GM12891 (cell line): ENCODE measurements around the gene NUMB.
A peak's percentile ranks its signal among the peaks of the same experiment; 100 is the strongest.

Experiments
- DNase-seq: peaks from one replicate; pipeline ENCODE4 v3.0.0; 2011; ENCODE audit warnings: low spot score; ENCODE audit not compliant: insufficient read length
- FAIRE-seq: peaks from 2 replicates; lab custom pipeline; 2011; peaks lifted over from hg19 to GRCh38; lab: Jason Lieb, UNC
- PAX5 ChIP-seq: IDR thresholded peaks from 2 replicates; pipeline ENCODE4 v1.6.1; 2011; ENCODE audit warnings: low read length, moderate library complexity, mild to moderate bottlenecking; ENCODE audit not compliant: insufficient read depth, severe bottlenecking
- POLR2A ChIP-seq: IDR thresholded peaks from 2 replicates; pipeline ENCODE4 v1.6.1; 2011; ENCODE audit warnings: low read depth, low read length, control low read depth
- POLR2AphosphoS5 ChIP-seq: IDR thresholded peaks from 2 replicates; pipeline ENCODE4 v1.6.1; 2011; ENCODE audit warnings: low read depth, low read length, control low read depth
- POU2F2 ChIP-seq: IDR thresholded peaks from 2 replicates; pipeline ENCODE4 v1.6.1; 2011; ENCODE audit warnings: low read depth, mild to moderate bottlenecking, control low read depth, low read length, moderate library complexity
- SPI1 ChIP-seq: IDR thresholded peaks from 2 replicates; pipeline ENCODE4 v1.6.1; 2011; ENCODE audit warnings: low read depth, low read length, control low read depth
- TAF1 ChIP-seq: IDR thresholded peaks from 2 replicates; pipeline ENCODE4 v1.6.1; 2011; ENCODE audit warnings: low read depth, low read length, control low read depth

The NUMB gene

GRCh38 chr14:73287071-73287470 is 171.3 kb downstream of the NUMB start:
- TF ChIP-seq POLR2A (no peak), POU2F2 (no peak), TAF1 (no peak), POLR2AphosphoS5 (no peak), PAX5 (no peak), SPI1 (no peak)
- no peak for FAIRE-seq
- no peak for DNase-seq

GRCh38 chr14:73286598-73286997 is 171.7 kb downstream of the NUMB start:
- TF ChIP-seq POLR2AphosphoS5: no peak
- no peak for TF ChIP-seq TAF1
- no peak for TF ChIP-seq POLR2A
- no peak for TF ChIP-seq PAX5
- TF ChIP-seq POU2F2: no peak
- TF ChIP-seq SPI1: no peak
- FAIRE-seq: no peak
- DNase-seq: no peak

- FAIRE-seq (no peak), DNase-seq (no peak)
- TF ChIP-seq SPI1 (no peak), TAF1 (no peak), PAX5 (no peak), POU2F2 (no peak), POLR2AphosphoS5 (no peak)
These were observed 172.4 kb downstream of the NUMB start for GRCh38 chr14:73285979-73286378.

GRCh38 chr14:73283608-73284379 is 174.6 kb downstream of the NUMB start:
- FAIRE-seq: no peak
- DNase-seq: no peak
- TF ChIP-seq SPI1: no peak

- no peak for DNase-seq
- no peak for TF ChIP-seq PAX5
- TF ChIP-seq SPI1: no peak
- no peak for TF ChIP-seq TAF1
- TF ChIP-seq POU2F2: no peak
- TF ChIP-seq POLR2A: no peak
- TF ChIP-seq POLR2AphosphoS5: no peak
- FAIRE-seq: no peak
These were observed 177.4 kb downstream of the NUMB start for GRCh38 chr14:73280903-73281302.

- FAIRE-seq (no peak), DNase-seq (no peak)
- TF ChIP-seq PAX5 (no peak), TAF1 (no peak), POU2F2 (no peak), POLR2A (no peak), POLR2AphosphoS5 (no peak), SPI1 (no peak)
These were observed 181.0 kb downstream of the NUMB start for GRCh38 chr14:73277376-73277775.

- DNase-seq (no peak), FAIRE-seq (no peak)
- TF ChIP-seq PAX5 (no peak), SPI1 (no peak), POLR2A (no peak), POU2F2 (no peak)
These were observed 181.5 kb downstream of the NUMB start for GRCh38 chr14:73276836-73277235.

- DNase-seq (no peak), FAIRE-seq (peak; percentile 13)
- no peak for TF ChIP-seq POLR2A
These were observed 184.5 kb downstream of the NUMB start for GRCh38 chr14:73273799-73274198.

- no peak for TF ChIP-seq SPI1
- no peak for TF ChIP-seq TAF1
- FAIRE-seq (no peak), DNase-seq (no peak)
These were observed 186.0 kb downstream of the NUMB start for GRCh38 chr14:73272393-73272792.

- 0 out of 2 replicates have a peak, but pooled peaks have one; percentile 7 for TF ChIP-seq SPI1
- peak; percentile 99 for TF ChIP-seq PAX5
- peak; percentile 10; the same call in 1 of the 2 replicates for TF ChIP-seq POLR2A
- no peak for TF ChIP-seq POU2F2
- 0 out of 2 replicates have a peak, but pooled peaks have one; percentile 30 for TF ChIP-seq POLR2AphosphoS5
- no peak for TF ChIP-seq TAF1
- DNase-seq (no peak), FAIRE-seq (peak; percentile 84)
These were observed 188.4 kb downstream of the NUMB start for GRCh38 chr14:73269729-73270531.

GRCh38 chr14:73267474-73267873 is 190.9 kb downstream of the NUMB start:
- TF ChIP-seq TAF1 (no peak), POLR2AphosphoS5 (no peak), POU2F2 (no peak), POLR2A (no peak), SPI1 (no peak), PAX5 (no peak)
- DNase-seq: no peak
- FAIRE-seq: no peak
